GM10248 (cell line): Measurements from ENCODE around the gene PRKCA.

ENCODE experiments used
- CTCF ChIA-PET: fragments of 300-600 bp; sonication (Branson Sonifier 250); formaldehyde crosslinking; extraction: SDS; loops from one replicate; lab custom pipeline; 2021; ENCODE audit warnings: antibody characterized with exemption; lab: Yijun Ruan, JAX
- POLR2A ChIA-PET: fragments of 350-650 bp; sonication (Branson Sonifier 250); formaldehyde crosslinking; extraction: SDS; loops from one replicate; lab custom pipeline; 2020; ENCODE audit warnings: antibody characterized with exemption; lab: Yijun Ruan, JAX
- DNase-seq: peaks from one replicate; pipeline ENCODE4 v3.0.0; 2012; ENCODE audit errors: extremely low spot score
- TF ChIP-seq, protein P1 (sequence below): IDR thresholded peaks from 2 replicates; pipeline ENCODE4 v1.5.1; 2012; ENCODE audit warnings: mild to moderate bottlenecking, low read depth; ENCODE audit errors: extremely low read depth, missing control alignments, control extremely low read depth

PRKCA gene

DNA sequence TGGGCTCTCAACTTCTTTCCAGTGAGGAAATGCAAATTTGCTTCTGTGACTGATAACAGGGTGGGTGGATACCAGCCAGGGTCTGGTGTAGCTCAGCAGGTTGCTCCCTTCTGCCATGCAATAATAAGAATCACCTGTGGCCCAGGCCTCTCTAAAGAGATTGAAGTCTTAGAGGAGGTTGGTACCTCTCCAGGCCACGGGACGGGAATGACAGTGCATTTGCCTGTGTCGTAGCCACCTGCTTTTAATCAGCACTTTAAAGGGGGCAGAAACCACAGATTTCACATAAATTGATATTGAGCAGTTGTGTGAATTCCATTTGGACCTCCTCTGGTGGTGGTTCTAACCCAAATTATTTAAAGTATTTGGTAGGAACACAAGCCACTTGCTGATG lies 246.9 kb downstream of the PRKCA start:
- CTCF ChIA-PET = interaction anchor here (1.4 to 2.1 kb wide), 2 partner anchors 12 to 18 kb away, joined by 5 to 6 read pairs; no protein-coding TSS in a partner anchor
- POLR2A ChIA-PET = no interaction called here
- TF ChIP-seq, protein P1, sequence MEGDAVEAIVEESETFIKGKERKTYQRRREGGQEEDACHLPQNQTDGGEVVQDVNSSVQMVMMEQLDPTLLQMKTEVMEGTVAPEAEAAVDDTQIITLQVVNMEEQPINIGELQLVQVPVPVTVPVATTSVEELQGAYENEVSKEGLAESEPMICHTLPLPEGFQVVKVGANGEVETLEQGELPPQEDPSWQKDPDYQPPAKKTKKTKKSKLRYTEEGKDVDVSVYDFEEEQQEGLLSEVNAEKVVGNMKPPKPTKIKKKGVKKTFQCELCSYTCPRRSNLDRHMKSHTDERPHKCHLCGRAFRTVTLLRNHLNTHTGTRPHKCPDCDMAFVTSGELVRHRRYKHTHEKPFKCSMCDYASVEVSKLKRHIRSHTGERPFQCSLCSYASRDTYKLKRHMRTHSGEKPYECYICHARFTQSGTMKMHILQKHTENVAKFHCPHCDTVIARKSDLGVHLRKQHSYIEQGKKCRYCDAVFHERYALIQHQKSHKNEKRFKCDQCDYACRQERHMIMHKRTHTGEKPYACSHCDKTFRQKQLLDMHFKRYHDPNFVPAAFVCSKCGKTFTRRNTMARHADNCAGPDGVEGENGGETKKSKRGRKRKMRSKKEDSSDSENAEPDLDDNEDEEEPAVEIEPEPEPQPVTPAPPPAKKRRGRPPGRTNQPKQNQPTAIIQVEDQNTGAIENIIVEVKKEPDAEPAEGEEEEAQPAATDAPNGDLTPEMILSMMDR = no peak
- DNase-seq = no peak

DNA sequence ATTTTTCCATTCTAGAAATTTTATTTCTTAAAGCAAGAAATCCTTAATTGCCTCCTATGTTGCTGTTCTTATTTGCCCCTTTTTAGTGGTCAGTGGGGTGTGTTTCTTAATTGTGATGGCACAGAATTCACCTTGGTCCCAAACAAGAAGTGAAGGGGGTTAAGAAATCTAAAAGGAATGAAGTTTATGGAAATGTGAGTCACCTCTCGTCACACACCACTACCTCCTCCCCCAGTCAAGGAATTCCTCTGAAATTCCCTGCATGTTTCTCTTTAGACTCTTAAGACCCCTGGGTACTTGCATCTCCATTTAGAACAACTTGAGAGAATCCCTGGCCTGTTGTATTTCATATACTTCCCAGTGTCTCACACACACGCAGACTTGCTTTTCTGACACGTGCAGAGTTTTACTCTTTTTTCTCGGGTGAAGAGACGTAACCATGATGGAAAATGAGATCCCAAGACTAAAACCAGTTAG lies 247.4 kb downstream of the PRKCA start:
- no peak for DNase-seq
- TF ChIP-seq, protein P1 = no peak
- CTCF ChIA-PET = no interaction called here
- POLR2A ChIA-PET = no interaction called here

DNA sequence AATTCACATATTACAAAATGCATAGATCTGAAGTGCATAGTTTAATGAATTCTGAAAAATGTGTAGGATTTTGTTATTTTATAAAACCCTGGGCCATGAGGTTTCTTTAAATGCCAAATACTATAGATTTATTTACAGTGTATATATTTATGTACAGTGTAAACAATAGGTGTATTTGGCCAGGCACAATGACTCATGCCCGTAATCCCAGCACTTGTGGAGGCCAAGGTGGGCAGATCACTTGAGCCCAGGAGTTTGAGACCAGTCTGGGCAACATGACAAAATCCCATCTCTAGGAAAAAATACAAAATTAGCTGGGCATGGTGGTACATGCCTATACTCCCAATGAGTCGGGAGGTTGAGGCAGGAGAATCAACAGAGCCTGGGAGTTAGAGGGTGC lies 249.4 kb downstream of the PRKCA start:
- POLR2A ChIA-PET = no interaction called here
- CTCF ChIA-PET = interaction anchor here (1.6 kb wide), 2 partner anchors 15 to 124 kb away, joined by 3 to 5 read pairs; no protein-coding TSS in a partner anchor
- TF ChIP-seq, protein P1 = no peak
- no peak for DNase-seq

DNA sequence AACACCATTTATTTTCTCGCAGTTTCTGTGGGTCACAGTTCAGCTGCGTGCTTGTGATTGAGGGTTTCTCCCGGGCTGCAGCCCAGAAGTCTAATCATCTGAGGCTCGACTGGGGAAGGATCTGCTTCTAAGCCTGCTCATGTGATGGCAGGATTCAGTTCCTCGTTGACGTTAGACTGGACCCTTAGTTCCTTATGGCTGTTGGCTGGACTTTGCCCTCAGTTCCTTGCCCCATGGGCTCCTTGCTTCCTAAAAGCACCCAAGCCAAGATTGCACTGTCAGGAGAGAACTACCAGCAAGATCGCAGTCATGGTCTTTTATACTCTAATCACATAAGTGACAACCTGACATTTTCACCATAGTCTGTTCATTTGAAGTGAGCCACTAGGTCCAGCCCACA lies 250.0 kb downstream of the PRKCA start:
- CTCF ChIA-PET = interaction anchor here (1.6 kb wide), 1 partner anchor 124 kb away, joined by 3 read pairs; no protein-coding TSS in a partner anchor
- POLR2A ChIA-PET = no interaction called here
- TF ChIP-seq, protein P1 = no peak
- DNase-seq = no peak

DNA sequence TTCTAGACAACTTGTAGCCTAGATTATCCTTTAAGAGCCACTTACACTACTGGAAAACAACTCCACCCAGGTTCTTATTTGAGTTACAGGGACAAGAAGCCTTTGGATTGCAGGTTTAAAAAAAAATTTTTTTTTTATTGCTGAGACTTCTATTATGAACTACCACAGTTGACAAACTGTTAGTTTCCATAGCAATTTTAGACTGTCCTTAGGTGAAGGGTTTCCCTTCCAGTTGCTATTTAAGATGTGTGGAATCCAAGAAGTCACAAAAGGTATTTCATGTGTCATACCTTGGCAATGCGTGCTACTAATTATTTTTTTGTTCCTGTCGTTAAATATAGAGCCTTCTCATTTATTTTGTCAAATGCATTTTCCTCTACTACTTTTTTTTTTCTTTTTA lies 253.2 kb downstream of the PRKCA start:
- ChIA-PET POLR2A (no interaction called here), CTCF (interaction anchor here (1.1 to 2.4 kb wide), 3 partner anchors 9 to 14 kb away, joined by 4 to 11 read pairs (median 4); no protein-coding TSS in a partner anchor)
- TF ChIP-seq, protein P1 = no peak
- no peak for DNase-seq

DNA sequence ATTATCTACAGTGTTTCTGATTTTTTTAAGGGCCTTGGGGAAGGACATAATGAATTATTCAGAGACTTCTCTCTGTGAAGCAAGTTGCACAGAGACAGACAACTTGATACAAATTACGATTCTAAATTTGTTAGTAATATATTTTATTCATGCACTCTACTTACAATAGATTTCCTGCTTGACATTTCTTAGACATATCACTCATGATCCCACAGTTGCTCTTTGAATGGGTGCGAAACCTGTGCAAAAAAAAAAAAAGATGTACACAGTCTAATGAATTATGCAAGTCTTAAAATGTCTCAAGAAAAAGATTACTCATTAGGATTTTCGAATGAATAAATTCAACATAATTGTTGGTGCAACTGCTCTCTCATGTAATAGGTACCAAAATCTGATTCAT lies 254.8 kb downstream of the PRKCA start:
- ChIA-PET CTCF (interaction anchor here (2.4 kb wide), 1 partner anchor 9 kb away, joined by 11 read pairs; no protein-coding TSS in a partner anchor), POLR2A (no interaction called here)
- DNase-seq = no peak
- TF ChIP-seq, protein P1 = no peak
